Osteocyte (in vitro differentiated cells): ENCODE results near the gene CCNI2. TPM values are rescaled to one million over a fixed set of nuclear protein-coding genes. Genes with fewer than 3 reads are reported as not detected.

ENCODE experiments used
- DNase-seq: peaks from one replicate; pipeline ENCODE4 v3.0.0; 2021; ENCODE audit warnings: mixed read lengths; ENCODE audit not compliant: unreplicated experiment; ENCODE audit errors: extremely low spot score
- H3K27ac Mint-ChIP-seq: one replicate; pipeline ENCODE4 v1.8.0; 2021; ENCODE audit warnings: mild to moderate bottlenecking, mixed read lengths; ENCODE audit not compliant: unreplicated experiment
- H3K27me3 Mint-ChIP-seq: one replicate; pipeline ENCODE4 v1.8.0; 2021; ENCODE audit warnings: mixed read lengths; ENCODE audit not compliant: unreplicated experiment
- H3K36me3 Mint-ChIP-seq: one replicate; pipeline ENCODE4 v1.8.0; 2021; ENCODE audit warnings: mixed read lengths; ENCODE audit not compliant: unreplicated experiment
- H3K4me1 Mint-ChIP-seq: one replicate; pipeline ENCODE4 v1.8.0; 2021; ENCODE audit warnings: mixed read lengths; ENCODE audit not compliant: unreplicated experiment
- H3K4me3 Mint-ChIP-seq: one replicate; pipeline ENCODE4 v1.8.0; 2021; ENCODE audit warnings: mild to moderate bottlenecking, moderate library complexity, mixed read lengths; ENCODE audit not compliant: unreplicated experiment
- H3K9me3 Mint-ChIP-seq: one replicate; pipeline ENCODE4 v1.8.0; 2021; ENCODE audit warnings: mixed read lengths; ENCODE audit not compliant: unreplicated experiment
- CTCF ChIP-seq: fragments of 200-600 bp; sonication (generic); IDR thresholded peaks from 2 replicates; pipeline ENCODE4 v1.5.0; 2021; ENCODE audit warnings: antibody characterized with exemption, mild to moderate bottlenecking, moderate library complexity
- long read RNA-seq: library from polyadenylated mRNA; unstranded; transcript quantifications from one replicate; pipeline ENCODE4 v2.0.0, GENCODE V29; 2021
- total RNA-seq: library from RNA; stranded (reverse); gene quantifications from 2 replicates; pipeline ENCODE4 v1.2.1, GENCODE V29; 2021

The CCNI2 gene
- not detected in 2 replicates for total RNA-seq
- long read RNA-seq, result 0 reads

GRCh38 chr5:132746954-132747615, at the start of gene CCNI2:
Gene CCNI2 (plus strand): TSS chr5:132747426. CDS start chr5:132747496, 70 bp downstream.
- Mint-ChIP-seq H3K4me3 (peak within 1 kb of the TSS; percentile 53), H3K27me3 (peaks cover 24% of the 10 kb centered on the region), H3K27ac (no peak within 1 kb of the TSS), H3K9me3 (no peaks in the 10 kb centered on the region), H3K36me3 (no peaks in the 10 kb centered on the region), H3K4me1 (peaks cover 20% of the 10 kb centered on the region)
- no peak for DNase-seq
- TF ChIP-seq CTCF, result peak; percentile 51

GRCh38 chr5:132704875-132705274, 42.4 kb upstream of the CCNI2 start:
- peaks cover 41% of the 10 kb centered on the region for H3K36me3 Mint-ChIP-seq
- no peaks in the 10 kb centered on the region for H3K9me3 Mint-ChIP-seq
- H3K4me3 Mint-ChIP-seq, result no peak overlapping the region
- H3K27ac Mint-ChIP-seq, result no peak overlapping the region
- no peaks in the 10 kb centered on the region for H3K27me3 Mint-ChIP-seq
- TF ChIP-seq CTCF, result no peak
- no peak for DNase-seq
- no peaks in the 10 kb centered on the region for H3K4me1 Mint-ChIP-seq

DNA sequence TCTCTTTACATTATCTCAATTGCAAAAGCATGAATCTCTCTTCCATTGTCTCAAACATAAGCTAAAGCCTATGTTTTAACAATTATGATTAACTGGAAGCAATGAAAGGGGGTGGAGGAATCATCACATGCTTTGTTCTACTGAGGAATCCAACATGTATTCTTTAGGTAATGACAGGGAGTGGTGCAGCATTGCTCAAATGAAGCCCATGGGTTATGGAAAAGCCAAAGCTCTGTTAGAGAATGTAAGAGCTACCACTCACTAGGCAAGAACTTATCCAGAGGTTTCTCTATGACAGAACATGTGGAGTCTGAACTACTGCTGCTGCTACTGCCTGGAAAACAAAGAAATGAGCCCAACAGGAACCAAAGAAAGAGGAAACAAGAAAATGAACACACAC, 38.6 kb upstream of the CCNI2 start:
- no peaks in the 10 kb centered on the region for H3K4me1 Mint-ChIP-seq
- H3K27ac Mint-ChIP-seq, result no peak overlapping the region
- H3K9me3 Mint-ChIP-seq, result no peaks in the 10 kb centered on the region
- H3K4me3 Mint-ChIP-seq, result no peak overlapping the region
- TF ChIP-seq CTCF, result no peak
- no peaks in the 10 kb centered on the region for H3K27me3 Mint-ChIP-seq
- peaks cover 23% of the 10 kb centered on the region for H3K36me3 Mint-ChIP-seq
- no peak for DNase-seq

GRCh38 chr5:132714456-132715307, 32.5 kb upstream of the CCNI2 start:
- Mint-ChIP-seq H3K4me1 (no peaks in the 10 kb centered on the region), H3K9me3 (no peaks in the 10 kb centered on the region), H3K27ac (no peak overlapping the region), H3K27me3 (no peaks in the 10 kb centered on the region), H3K4me3 (no peak overlapping the region), H3K36me3 (peaks cover 24% of the 10 kb centered on the region)
- DNase-seq, result no peak
- peak; percentile 61 for TF ChIP-seq CTCF
